Gastroesophageal sphincter (tissue), 3 donors: ENCODE results near the gene SLC17A5.

Experiments
- CTCF ChIP-seq, 4 experiments: fragments of 200-600 bp in 2 of 4; fragments of 450-650 bp in 2 of 4; sonication (generic) in 1 of 4; IDR thresholded peaks; one replicate each; pipeline ENCODE4 v1.5.1; 2017 to 2019; ENCODE audit warnings: antibody characterized with exemption in 4 of 4, mild to moderate bottlenecking in 2 of 4, moderate library complexity in 2 of 4
- EP300 ChIP-seq: sonication (generic); formaldehyde crosslinking; IDR thresholded peaks from one replicate; pipeline ENCODE4 v1.6.1; 2017; ENCODE audit warnings: antibody characterized with exemption, mild to moderate bottlenecking
- POLR2A ChIP-seq, 2 donors: fragments of 450-650 bp; IDR thresholded peaks; one replicate each; pipeline ENCODE4 v1.6.1; 2017; ENCODE audit warnings: antibody characterized with exemption in 2 of 2, mild to moderate bottlenecking in 2 of 2, moderate library complexity in 1 of 2

DNA sequence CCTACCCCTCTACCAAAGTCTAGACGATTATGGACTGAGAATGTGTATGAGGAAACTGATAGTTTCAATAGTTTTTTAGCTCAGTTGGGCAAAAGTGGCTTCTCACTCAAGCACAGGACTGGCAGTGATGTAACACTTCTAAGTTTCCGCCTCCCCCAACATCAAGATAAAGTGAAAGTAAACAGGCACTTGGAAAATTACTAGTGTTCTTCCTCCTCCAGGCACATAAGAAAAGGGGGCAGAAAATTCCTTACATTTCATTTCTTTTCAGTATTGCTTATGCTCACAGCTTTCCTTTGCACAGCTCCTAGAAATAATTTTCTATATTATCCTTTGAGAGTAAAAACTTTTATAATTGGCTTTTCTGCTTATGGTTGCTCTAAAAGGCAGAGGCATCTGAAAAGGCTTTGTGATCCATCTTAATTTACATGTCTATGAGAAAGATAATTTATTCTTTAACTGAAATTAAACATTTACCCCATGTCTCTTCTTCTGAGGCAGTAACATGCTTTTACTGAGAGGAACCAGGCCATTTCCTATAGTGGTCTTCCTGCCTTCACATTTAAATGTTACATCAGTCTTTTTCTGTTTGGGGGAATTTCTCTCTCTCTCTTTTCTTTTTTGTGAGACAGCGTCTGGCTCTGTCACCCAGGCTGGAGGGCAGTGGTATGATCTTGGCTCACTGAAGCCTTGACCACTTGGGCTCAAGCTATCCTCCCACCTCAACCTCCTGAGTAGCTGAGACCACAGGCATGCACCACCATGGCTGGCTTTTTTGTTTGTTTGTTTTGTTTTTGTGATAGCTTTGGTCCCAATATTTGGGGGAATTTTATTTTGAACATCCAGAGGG is 68.0 kb downstream of the SLC17A5 start:
- TF ChIP-seq CTCF (IDR thresholded peaks at IDR 0.05) (no peak), POLR2A (IDR thresholded peaks at IDR 0.05) (no peak), EP300 (no peak)
